DMS79 treated with DMSO at 0.1 percent for 48 hours (cell line): ENCODE measurements around the gene ANKRD13A.
"Not testable (repeated sequence)": the region's sequence is repeated elsewhere in the genome, so short reads cannot be mapped to it uniquely, and the experiment has no call there.

Source experiments
- DNase-seq: peaks from one replicate; lab custom pipeline; 2025; lab: John Stamatoyannopoulos, UW

Gene ANKRD13A

DNA sequence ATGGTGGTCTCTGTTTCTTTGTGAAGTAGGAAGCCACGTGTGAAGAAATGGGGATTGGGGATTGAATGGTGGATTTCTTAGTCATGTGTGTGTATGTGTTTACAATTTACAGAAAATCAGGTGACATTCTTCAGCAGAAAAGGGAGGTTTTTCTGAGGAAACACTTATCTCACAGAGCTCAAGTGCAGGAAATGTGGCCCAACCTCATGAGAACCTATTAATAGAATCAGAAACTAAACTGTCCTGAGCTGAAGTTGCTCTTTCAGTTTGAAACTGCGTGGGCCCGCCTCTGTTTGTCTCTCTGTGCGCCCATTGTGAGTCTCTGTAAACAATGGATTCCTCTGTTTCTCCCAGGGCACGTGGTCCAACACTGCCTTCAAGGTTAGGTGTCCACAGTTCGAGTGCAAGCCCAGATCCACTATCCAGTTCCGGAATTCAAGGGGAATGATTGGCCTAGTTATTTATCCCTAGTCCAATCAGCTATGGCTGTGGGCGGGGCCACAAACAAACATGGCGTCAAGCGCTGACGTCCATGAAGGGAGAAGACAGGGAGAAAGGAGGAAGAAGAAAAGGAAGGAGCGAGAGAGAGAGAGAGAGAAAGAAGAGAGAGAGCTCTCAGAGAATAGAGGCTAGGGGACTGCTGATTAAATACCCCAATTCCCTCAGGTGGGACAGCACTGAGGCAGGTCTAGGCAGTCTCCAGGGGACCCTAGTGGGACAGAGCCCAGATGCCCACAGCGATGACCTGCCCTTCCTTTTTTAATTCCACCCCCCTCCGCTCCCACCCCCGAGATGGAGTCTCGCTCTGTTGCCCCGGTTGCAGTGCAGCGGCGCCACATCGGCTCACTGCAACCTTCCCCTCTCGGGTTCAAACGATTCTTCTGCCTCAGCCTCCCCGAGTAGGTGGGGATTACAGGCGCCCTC is 80.5 kb downstream of the ANKRD13A start:
- DNase-seq, result no peak

DNA sequence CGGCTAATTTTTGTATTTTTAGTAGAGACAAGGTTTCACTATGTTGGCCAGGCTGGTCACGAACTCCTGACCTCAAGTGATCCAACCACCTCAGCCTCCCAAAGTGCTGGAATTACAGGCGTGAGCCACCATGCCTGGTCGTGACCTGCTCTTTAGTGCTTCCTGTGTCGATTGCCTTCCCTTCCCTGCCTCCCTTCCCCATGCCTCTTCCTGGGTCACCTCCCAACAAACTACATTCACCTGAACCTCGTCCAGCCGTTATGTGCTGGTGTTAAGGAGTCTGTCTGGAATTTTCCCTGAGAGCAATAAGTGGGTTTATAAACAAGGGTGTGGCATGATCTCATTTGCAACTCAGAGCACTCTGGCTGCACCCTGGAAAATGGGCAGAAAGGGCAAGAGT is 81.2 kb downstream of the ANKRD13A start:
- no peak for DNase-seq

DNA sequence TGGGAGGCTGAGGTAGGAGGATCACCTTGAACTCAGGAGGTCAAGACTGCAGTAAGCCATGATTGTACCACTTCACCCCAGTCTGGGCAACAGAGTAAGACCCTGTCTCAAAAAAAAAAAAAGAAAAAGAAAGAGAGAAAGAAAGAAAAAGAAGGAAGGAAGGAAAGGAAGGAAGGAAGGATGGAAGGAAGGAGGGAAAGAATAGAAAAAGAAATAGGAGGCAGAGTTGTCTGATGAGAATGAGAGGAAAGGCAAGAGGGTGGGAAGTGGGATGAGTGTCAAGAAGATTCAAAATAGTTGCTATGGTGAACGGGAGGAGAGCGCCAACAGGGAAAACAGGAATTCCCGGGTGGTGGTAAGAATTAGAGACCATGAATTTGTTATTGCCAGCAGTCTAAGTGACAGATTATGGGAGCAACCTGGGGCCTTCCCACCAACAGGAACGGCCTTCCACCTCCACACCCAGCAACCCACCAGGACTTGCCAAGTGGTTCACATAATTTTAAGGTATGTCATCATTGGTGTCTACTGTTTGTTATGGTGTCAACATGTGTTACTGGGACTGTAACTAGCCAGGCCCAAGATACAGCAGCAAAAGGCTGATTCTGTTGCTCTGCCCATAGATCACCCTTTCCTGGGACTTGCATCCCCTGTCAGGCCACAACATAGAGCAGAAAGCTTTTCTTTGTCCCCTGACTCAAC is 85.2 kb downstream of the ANKRD13A start:
- no peak for DNase-seq

DNA sequence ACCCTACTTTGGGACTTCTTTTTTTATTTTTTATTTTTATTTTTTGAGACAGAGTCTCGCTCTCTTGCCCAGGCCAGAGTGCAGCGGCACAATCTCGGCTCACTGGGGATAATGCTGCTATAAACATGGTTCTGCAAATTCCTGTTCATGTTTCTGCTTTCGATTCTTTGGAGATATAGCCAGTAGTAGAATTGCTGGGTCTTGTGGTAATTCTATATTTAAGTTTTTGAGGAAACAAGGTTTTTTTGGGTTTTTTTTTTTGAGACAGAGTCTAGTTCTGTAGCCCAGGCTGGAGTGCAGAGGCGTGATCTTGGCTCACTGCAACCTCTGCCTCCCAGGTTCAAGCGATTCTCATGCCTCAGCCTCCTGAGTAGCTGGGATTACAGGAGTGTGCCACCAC is 89.0 kb downstream of the ANKRD13A start:
- DNase-seq, result not testable (repeated sequence)

DNA sequence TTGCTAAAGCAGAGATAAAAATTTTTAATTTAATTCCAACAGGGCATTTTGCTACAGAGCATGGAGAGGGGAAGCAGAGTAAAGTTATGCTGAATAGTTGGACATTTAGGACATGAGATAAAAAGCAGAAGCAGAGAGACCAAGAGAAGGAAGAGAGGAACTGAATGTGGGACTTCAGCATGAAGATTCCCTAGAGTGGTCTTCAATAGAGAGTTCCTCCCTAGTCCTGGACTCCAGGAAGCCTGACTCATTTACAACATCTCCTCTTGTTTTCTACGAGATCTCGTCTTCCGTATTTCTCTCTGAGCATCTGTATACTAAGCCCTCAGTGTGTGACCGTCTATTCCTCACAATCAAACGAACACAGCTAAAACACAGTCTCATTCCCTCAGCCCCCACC is 89.7 kb downstream of the ANKRD13A start:
- DNase-seq, result no peak
